ES-I3 (cell line): Measurements from ENCODE around the gene ABCA1.

ENCODE experiments used
- H3K36me3 ChIP-seq: 2 replicates; pipeline ENCODE4 v1.6.1; 2013; ENCODE audit warnings: mild to moderate bottlenecking, low read length, control low read depth, moderate library complexity; ENCODE audit not compliant: insufficient read depth
- H3K4me1 ChIP-seq: 2 replicates; pipeline ENCODE4 v1.6.1; 2013; ENCODE audit warnings: mild to moderate bottlenecking, control low read depth, low read length; ENCODE audit not compliant: insufficient read depth
- H3K9ac ChIP-seq: 2 replicates; pipeline ENCODE4 v1.6.1; 2013; ENCODE audit warnings: low read depth, mild to moderate bottlenecking, low read length, moderate library complexity
- H3K9me3 ChIP-seq: 2 replicates; pipeline ENCODE4 v1.6.1; 2013; ENCODE audit warnings: mild to moderate bottlenecking, low read length, moderate library complexity; ENCODE audit not compliant: control insufficient read depth, insufficient read depth

ABCA1 gene

DNA sequence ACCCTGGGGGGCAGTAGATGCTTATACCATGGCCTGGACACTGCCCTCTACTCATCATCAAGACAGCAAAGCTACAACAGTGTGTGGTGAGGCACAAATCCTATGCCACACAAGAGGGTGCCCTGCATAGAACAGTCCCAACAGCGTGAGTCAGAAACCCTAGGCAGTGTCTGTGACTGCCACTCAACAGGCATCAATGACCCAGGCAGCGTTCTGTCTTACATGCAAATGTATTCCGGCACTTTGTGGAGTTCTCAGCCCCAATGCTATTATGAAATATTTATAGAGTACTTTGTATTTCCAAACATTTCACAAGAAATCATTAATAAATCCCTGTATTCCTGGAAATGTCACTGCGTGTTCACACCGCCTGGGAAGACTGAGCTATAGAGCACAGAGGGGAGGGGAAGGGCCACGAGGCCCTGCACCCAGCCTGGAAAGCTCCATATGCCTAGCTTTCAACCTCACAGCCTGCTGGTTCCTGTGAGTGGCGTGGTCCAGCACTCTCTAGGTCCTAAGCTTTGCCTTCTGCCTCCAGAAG is 86.3 kb downstream of the ABCA1 start:
- Histone ChIP-seq H3K36me3 (no peaks in the 10 kb centered on the region), H3K9ac (no peak overlapping the region), H3K4me1 (peaks cover 3% of the 10 kb centered on the region; the same call in 1 of the 2 replicates), H3K9me3 (no peaks in the 10 kb centered on the region)

- Histone ChIP-seq H3K9ac (no peak overlapping the region), H3K36me3 (no peaks in the 10 kb centered on the region), H3K4me1 (peaks cover 10% of the 10 kb centered on the region), H3K9me3 (no peaks in the 10 kb centered on the region)
These were observed 89.0 kb downstream of the ABCA1 start for GRCh38 chr9:104838958-104839357.

GRCh38 chr9:104836767-104837166 is 91.2 kb downstream of the ABCA1 start:
- H3K9ac ChIP-seq = no peak overlapping the region
- peaks cover 7% of the 10 kb centered on the region; the same call in 1 of the 2 replicates for H3K4me1 ChIP-seq
- no peaks in the 10 kb centered on the region for H3K36me3 ChIP-seq

GRCh38 chr9:104836235-104836634 is 91.7 kb downstream of the ABCA1 start:
- Histone ChIP-seq H3K36me3 (no peaks in the 10 kb centered on the region), H3K9ac (no peak overlapping the region), H3K9me3 (no peaks in the 10 kb centered on the region), H3K4me1 (peaks cover 7% of the 10 kb centered on the region; the same call in 1 of the 2 replicates)

More at GRCh38 chr9:104836767-104837166, 91.2 kb downstream of the ABCA1 start:
- H3K9me3 ChIP-seq = no peaks in the 10 kb centered on the region

DNA sequence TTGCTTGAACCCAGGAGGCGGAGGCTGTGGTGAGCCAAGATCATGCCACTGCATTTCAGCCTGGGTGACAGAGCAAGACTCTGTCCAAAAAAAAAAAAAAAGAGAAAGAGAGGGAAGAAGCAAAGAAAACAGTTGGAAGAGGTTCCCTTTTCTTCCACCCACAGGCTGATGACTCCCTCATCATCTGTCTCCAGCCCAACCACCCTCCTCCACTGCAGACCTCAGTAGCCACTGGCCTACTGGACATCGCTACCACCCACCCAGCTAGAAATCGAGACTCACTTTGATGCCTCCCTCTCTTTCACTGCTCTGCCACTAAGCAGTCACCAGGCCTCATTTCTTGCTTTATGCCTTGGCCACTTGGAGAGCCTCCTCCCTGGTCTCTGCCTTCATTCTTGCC is 92.8 kb downstream of the ABCA1 start:
- no peaks in the 10 kb centered on the region for H3K36me3 ChIP-seq

GRCh38 chr9:104833696-104834095 is 94.3 kb downstream of the ABCA1 start:
- H3K36me3 ChIP-seq = no peaks in the 10 kb centered on the region
- H3K4me1 ChIP-seq = peaks cover 7% of the 10 kb centered on the region; the same call in 1 of the 2 replicates
- H3K9ac ChIP-seq = no peak overlapping the region
- no peaks in the 10 kb centered on the region for H3K9me3 ChIP-seq

More for the DNA sequence above, 92.8 kb downstream of the ABCA1 start:
- Histone ChIP-seq H3K9me3 (no peaks in the 10 kb centered on the region), H3K4me1 (peaks cover 7% of the 10 kb centered on the region; the same call in 1 of the 2 replicates), H3K9ac (no peak overlapping the region)

- Histone ChIP-seq H3K9ac (no peak overlapping the region), H3K36me3 (peaks cover 4% of the 10 kb centered on the region; the same call in 1 of the 2 replicates), H3K4me1 (peaks cover 7% of the 10 kb centered on the region; the same call in 1 of the 2 replicates), H3K9me3 (no peaks in the 10 kb centered on the region)
These were observed 96.3 kb downstream of the ABCA1 start for GRCh38 chr9:104831681-104832080.

DNA sequence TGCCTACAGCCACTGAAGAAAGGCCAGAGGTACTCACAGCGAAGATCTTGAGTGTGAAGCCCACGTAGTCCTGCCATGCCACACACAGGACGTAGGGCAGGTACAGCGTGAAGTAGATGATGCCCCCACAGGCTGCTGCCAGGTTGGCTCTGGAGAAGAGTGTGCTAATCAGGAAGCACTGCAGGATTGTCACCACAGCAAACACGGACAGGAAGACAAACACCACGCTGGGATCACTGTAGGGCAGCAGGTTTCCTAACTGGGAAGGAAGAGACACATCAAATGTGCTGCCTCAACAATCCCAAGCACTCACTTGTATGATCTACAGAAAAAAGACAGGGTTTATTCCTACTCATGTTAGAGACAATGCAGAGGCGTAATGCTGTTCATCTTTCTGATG is 101.0 kb downstream of the ABCA1 start:
- Histone ChIP-seq H3K4me1 (no peaks in the 10 kb centered on the region), H3K9me3 (no peaks in the 10 kb centered on the region), H3K9ac (no peak overlapping the region), H3K36me3 (peaks cover 6% of the 10 kb centered on the region; the same call in 1 of the 2 replicates)

DNA sequence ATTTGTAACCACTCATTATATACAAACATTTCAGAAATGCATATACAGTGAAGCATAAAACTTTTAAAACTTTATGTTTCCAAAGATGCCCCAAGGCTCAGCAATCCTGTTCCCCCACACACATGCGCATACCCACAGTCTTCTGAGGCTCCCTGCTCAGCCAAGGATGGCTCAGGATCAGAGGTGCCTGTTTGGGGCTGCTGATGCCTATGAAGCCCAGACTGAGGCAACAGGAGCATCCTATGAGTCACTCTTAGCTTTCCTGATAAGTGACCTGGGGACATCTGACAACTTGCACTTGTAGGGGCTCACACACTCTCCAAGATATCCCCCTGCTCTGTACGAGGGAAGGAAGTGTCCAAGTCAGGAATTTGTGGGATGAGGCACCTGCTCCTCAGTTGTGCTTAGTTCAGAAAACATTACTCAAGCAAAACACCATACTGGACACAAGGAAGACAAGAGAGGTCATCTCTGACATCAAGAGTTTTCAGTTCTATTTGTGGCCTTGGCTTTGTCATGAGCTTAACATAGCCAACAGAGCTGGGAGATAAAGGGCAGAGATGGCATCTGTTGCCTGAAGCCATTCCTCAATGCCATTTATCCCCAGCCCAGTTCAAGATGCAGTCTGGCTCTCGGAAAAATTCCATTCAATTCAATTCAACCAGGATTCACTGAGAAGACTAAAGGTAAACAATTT is 101.7 kb downstream of the ABCA1 start:
- H3K9ac ChIP-seq = no peak overlapping the region
- H3K4me1 ChIP-seq = no peaks in the 10 kb centered on the region
- H3K36me3 ChIP-seq = peaks cover 6% of the 10 kb centered on the region; the same call in 1 of the 2 replicates
- H3K9me3 ChIP-seq = no peaks in the 10 kb centered on the region

DNA sequence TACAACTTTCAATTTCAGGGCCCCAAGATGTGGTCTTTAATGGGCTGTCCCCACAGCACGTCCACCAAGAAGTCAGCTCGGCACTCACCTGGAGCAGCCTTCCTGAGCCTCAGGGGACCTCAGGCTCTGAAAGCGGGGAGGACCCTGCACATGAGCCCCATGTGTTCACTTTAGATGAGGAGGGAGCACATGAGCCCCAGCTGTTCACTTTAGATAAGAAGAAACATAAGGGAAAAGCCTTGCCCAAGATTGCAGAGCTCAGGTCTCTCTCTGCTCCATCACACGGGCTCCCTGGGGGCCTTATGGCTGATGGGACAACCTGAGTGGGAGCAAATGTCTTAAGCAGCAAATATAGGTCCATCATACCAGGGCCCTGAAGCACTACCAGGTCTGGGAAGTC is 107.6 kb downstream of the ABCA1 start:
- Histone ChIP-seq H3K9ac (no peak overlapping the region), H3K36me3 (no peaks in the 10 kb centered on the region), H3K4me1 (no peaks in the 10 kb centered on the region), H3K9me3 (no peaks in the 10 kb centered on the region)

DNA sequence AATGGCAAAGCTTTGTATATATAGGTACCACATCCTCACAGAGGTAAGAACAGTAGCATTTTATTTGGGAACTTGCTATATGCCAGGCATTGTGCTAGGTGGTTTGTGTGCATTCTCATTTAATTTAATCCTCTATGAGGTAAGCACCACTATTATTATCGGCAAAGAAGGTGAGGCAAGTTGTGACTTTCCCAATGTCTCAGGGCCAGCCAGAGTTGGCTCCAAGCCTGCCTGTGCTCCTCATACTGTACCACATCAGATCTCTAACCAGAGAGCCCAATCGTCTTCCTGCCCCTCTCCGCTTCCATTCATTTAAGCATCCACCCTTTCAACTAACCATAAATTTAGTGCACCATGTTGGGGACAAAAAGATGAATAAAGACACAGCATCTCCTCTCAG is 108.9 kb downstream of the ABCA1 start:
- Histone ChIP-seq H3K4me1 (no peaks in the 10 kb centered on the region), H3K9me3 (no peaks in the 10 kb centered on the region), H3K36me3 (no peaks in the 10 kb centered on the region), H3K9ac (no peak overlapping the region)

DNA sequence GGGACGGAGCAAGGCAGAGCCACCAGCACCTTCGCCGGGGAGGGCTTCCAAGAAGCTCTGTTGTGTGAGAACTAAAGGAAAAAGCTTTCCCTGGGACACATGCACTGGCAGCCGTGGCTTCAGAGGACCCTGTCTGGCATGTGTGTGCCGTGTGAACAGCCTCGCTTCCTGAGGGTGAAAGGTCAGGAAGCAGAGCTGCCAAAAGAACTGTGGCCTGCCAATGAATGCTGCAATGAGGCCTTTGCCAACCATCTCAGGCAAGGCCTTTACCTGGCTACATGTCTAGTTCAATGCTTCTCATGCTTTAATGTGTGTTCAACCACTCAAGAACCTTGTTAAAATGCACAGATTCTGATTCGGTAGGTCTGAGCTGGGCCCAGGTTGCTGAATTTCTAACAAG is 110.5 kb downstream of the ABCA1 start:
- Histone ChIP-seq H3K9ac (no peak overlapping the region), H3K36me3 (no peaks in the 10 kb centered on the region; the same call in 1 of the 2 replicates), H3K4me1 (no peaks in the 10 kb centered on the region), H3K9me3 (no peaks in the 10 kb centered on the region)

DNA sequence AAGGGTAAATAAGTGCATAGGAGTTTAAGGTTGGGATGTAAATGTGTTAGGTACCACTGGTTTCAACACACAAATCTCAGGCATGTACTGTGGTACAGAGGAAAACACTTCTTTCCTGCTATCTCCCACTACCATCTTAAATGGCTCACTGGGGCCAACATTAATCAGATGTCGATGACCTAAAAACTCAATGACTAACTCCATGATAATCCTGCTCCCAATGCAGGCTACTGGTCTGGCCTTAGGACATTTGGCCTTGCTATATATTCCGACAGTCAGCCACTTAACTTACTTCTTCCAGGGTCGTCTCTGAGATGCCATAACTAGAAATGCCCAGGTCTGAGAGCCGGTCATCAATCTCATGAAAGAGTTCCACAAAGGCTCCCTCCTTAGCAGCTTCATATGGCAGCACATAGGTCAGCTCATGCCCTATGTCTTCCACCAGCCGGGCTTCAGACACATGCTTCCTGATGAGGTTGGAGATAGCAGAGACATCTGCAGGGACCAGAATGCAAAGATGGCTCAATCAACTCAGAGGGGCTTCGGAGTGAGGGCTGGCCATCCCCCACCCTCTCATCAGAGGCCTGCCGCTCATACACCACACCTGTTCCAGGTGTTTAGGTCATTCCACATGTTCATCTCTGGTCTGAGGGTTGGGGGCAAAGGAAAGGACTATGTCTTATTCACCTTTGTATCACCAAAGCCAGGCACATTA is 111.9 kb downstream of the ABCA1 start:
- H3K9me3 ChIP-seq = no peaks in the 10 kb centered on the region
- H3K36me3 ChIP-seq = no peaks in the 10 kb centered on the region; the same call in 1 of the 2 replicates
- H3K4me1 ChIP-seq = no peaks in the 10 kb centered on the region
- no peak overlapping the region for H3K9ac ChIP-seq

DNA sequence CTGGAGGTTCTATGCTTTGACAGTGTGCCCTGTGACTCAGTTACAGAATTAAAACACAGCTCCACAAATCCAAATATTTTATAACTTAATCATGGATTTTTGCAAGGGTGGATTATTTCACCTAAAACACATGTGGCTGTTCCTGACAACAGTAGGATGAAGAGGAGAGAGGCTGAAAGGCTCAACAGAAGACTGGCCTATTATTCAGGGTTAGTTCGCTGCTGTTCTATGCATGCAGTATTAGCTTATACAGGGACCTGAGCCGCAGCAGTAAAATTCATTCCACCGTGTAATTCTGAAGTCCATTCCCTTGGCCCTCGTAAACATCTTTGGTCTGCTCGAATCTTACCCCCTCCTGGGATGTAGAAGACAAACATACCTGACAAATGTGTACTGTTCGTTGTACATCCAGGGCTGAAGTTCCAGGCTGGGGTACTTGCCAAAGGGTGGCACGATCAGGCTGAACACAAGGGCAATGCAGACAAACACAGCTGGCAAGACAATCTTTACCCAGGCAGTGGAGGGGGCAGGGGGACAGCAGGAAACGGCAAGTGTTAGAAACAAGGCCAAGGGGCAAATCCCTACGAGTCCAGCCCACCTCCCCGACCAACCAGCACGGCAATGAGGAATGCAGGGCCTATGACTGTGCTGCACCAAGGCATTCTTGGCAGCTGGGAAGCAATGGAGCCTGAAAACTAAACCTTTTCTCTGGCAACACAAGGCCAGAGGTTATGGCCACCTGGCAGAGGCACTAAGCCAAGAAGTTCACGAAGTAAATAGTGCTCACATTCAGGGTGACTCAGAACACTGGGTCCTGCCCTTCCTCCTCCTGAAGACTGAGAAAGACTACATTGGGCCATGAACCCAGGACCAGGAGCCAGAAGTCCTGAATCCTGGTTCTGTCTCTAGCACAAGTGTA is 117.3 kb downstream of the ABCA1 start:
- Histone ChIP-seq H3K9ac (no peak overlapping the region), H3K4me1 (no peaks in the 10 kb centered on the region), H3K36me3 (no peaks in the 10 kb centered on the region; the same call in 1 of the 2 replicates), H3K9me3 (no peaks in the 10 kb centered on the region)
